Endometrial microvascular endothelial cells (primary cell): ENCODE data around the gene KCNIP3. TPM values are rescaled to one million over a fixed set of nuclear protein-coding genes. Genes with fewer than 3 reads are reported as not detected.
"Not testable (repeated sequence)": the region's sequence is repeated elsewhere in the genome, so short reads cannot be mapped to it uniquely, and the experiment has no call there.

ENCODE experiments used
- in situ Hi-C: cut with HindIII; loops from 2 replicates; pipeline ENCODE4 v1.10.0; 2017; ENCODE audit warnings: low sequenced_read_pairs, low pct_unique_long_range_greater_than_20kb; ENCODE audit errors: inconsistent ontology term
- total RNA-seq: library from RNA; depleted of rRNA; stranded (reverse); fragments of >200 nt; gene quantifications from one replicate; pipeline ENCODE4 v1.2.3, GENCODE V29; 2015; ENCODE audit errors: inconsistent ontology term

KCNIP3 gene
- total RNA-seq, 1 donor from 2014 or later = not detected

DNA sequence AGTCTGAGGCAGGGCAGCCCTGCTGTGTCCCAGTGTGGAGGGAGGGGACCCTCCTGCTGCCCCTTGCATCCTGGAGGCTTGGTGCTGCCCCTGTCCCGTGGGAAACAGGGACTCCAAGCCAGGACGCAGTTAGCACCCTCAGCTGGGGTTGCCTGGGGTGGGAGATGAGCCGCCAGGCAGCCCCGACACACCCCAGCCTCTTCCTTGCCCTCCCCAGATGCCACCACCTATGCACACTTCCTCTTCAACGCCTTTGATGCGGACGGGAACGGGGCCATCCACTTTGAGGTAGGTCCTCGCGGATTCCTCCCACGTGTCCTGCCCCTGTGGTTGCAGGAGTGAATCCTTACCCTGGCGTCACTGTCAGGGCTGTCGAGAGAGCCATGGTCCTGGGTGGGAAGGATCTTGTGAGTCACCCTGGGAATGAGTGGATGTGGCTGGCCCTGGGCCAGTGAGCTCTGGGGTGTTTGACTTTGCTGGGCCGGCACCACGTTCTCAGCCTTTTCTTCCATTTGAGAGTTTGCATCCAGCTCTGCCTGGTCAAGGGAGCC lies 77.8 kb downstream of the KCNIP3 start:
- in situ Hi-C loops = no loop called here

- in situ Hi-C loops = no loop called here
Observed at GRCh38 chr2:95375532-95376150, 78.5 kb downstream of the KCNIP3 start.

- in situ Hi-C loops = no loop called here
Observed at GRCh38 chr2:95376311-95377215, 79.4 kb downstream of the KCNIP3 start.

- in situ Hi-C loops = no loop called here
Observed at GRCh38 chr2:95377216-95378123, 80.3 kb downstream of the KCNIP3 start.

- in situ Hi-C loops = not testable (repeated sequence)
Observed at GRCh38 chr2:95378281-95378680, 81.1 kb downstream of the KCNIP3 start.

- in situ Hi-C loops = no loop called here
Observed at GRCh38 chr2:95379371-95379831, 82.3 kb downstream of the KCNIP3 start.

DNA sequence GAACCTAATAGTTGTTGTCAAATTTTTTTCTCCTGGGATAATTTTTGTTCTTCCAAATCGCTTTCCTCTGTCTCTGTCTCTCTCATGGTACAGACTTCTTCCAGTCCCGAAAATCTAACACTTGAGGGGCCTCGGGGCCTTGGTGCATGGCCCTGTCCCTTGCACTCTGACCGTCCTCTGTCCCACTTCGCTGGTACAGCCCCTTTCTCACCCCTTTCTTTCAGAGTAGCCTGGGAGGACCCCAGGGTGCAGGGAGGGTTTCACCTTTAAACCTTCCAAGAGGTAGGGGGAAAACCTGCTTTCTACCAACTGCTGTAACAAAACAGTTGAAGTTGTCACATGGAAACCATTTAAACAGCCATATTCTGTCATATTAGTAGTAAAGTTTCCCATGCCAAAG lies 83.1 kb downstream of the KCNIP3 start:
- in situ Hi-C loops = no loop called here

DNA sequence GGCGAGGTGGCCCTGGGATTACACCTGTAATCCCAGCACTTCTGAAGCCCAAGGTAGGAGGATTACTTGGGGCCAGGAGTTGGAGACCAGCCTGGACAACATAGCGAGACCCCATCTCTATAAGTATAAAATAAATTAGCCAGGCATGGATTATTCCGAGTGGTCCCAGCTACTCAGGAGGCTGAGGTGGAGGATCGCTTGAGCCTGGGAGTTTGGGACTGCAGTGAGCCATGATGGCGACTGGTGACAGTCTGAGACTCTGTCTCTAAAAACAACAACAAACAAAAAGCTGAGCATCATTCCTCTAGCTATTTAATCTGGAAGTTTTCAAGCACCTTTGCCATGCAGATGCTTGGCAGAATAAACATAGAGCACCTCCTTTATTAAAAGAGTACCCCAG lies 83.6 kb downstream of the KCNIP3 start:
- in situ Hi-C loops = no loop called here

DNA sequence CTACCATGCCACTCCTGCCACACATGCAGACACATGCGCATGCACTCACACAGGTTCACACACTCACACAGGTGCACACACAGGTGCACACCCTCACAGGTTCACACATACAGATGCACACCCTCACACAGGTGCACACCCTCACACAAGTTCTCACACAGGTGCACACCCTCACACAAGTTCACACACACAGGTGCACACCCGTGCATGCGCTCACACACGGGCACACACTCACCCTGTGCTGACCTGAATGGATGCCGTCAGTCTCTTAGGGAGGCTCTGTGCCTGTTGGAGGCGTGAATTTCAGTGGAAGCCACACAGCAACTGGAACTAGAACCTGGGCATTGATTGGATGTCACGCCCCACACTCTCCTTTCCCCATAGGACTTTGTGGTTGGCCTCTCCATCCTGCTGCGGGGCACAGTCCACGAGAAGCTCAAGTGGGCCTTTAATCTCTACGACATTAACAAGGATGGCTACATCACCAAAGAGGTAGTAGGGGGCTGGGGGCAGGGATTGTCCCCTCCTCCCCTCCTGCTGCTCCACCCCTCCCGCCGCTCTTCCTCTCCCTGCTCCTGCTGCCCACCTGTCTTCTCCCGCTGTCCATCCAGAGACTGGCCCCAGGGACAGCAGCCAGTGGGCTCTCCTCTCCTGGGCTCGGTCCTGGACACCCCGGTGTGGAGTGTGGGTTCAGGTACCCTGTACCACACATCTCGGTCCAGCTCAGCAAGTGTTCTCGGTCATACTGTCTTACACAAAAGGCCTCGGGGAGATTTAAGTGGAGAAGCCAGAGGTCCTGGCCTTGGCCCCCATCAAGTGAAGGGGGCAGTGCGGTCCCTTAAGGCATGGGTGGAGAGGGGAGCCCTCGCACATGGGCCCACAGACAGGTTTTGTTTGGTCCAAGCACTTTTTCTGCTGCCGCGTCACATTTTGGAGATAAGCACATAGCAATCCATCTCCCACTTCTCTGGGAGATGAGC lies 84.4 kb downstream of the KCNIP3 start:
- in situ Hi-C loops = no loop called here

- in situ Hi-C loops = no loop called here
Observed at GRCh38 chr2:95382192-95382591, 85.0 kb downstream of the KCNIP3 start.

DNA sequence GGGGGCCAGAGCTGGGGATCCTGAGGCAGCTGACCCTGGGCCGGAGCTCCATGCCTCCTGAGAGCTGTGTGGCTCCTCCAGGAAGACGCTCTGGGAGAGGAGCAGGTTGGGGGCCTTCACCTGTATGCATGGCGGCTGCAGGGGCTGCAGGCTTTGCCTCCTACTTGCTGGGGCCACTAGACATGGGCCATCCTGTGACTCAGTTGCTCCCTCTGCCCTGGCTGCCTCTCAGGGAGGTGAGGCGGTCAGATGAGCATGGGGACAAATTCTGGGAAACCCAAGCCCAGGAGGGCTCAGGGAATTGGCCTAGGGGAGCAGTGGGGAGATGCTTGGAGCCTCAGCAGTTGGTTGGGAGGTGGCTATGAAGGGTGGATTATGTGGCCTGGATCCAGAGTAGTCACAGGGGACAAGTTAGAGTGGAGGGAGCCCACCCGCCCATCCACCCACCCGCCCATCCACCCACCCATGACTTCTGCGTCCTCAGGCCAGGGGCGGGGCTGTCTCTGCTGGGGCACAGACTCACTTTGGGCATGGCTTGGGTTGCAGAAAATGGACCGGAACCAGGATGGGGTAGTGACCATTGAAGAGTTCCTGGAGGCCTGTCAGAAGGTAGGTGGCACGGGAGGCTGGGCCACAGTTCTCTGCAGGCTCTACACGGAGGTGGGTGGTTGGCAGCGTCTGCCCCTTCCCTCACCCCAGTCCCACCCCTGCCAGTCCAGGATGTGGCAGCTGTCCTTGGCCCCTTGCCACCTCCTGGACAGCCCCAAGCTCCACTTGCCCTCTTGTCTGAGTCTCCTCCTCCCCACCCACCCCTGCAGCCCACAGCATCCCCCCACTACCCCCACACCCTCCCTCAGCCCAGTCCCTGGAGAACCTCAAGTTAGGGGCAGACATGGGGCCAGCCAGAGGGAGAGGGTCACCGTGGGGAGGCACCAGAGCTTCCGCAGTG lies 85.8 kb downstream of the KCNIP3 start:
- in situ Hi-C loops = no loop called here

DNA sequence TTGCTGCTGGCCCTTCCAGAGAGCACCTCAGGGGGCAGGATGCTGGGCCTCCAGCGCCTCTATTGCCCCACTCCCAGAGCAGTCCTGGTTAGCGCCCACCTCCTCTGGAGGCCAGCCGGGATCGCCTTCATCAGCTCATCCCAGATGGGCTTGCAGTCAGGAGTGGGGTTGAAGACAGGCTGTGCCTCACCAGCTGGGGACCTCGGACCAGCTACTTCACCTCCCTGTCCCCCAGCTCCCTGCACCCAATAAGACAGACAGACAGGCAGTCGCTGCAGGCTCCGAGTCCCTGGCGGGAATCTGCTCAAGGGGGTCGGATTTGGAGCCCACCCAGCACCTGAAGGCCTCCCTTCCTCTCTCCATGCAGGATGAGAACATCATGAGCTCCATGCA lies 86.5 kb downstream of the KCNIP3 start:
- in situ Hi-C loops = no loop called here

DNA sequence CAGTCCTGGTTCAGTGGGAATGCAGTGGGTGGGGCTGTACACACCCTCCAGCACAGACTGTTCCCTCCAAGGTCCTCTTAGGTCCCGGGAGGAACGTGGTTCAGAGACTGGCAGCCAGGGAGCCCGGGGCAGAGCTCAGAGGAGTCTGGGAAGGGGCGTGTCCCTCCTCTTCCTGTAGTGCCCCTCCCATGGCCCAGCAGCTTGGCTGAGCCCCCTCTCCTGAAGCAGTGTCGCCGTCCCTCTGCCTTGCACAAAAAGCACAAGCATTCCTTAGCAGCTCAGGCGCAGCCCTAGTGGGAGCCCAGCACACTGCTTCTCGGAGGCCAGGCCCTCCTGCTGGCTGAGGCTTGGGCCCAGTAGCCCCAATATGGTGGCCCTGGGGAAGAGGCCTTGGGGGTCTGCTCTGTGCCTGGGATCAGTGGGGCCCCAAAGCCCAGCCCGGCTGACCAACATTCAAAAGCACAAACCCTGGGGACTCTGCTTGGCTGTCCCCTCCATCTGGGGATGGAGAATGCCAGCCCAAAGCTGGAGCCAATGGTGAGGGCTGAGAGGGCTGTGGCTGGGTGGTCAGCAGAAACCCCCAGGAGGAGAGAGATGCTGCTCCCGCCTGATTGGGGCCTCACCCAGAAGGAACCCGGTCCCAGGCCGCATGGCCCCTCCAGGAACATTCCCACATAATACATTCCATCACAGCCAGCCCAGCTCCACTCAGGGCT lies 87.9 kb downstream of the KCNIP3 start:
- in situ Hi-C loops = no loop called here

GRCh38 chr2:95385570-95385984 lies 88.4 kb downstream of the KCNIP3 start:
- in situ Hi-C loops = no loop called here

DNA sequence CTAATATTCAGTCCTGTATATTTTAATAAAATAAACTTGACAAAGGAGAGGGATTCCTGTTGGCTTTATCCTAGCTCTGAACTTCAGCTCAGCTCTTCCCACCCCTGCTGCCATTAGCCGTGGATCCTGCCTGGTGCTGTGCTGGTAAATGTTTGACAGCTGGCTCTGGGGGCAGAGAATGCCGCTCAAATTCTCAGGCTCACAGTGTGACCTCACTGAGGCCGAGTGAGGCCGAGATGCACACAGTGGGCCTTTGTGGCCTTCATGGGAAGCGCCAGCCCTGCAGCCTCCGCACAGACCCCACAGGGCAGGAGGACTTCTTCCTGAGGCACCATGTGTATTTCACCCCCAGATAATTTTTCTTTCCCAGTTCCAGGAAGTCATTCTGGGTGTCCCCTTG lies 88.9 kb downstream of the KCNIP3 start:
- in situ Hi-C loops = no loop called here

DNA sequence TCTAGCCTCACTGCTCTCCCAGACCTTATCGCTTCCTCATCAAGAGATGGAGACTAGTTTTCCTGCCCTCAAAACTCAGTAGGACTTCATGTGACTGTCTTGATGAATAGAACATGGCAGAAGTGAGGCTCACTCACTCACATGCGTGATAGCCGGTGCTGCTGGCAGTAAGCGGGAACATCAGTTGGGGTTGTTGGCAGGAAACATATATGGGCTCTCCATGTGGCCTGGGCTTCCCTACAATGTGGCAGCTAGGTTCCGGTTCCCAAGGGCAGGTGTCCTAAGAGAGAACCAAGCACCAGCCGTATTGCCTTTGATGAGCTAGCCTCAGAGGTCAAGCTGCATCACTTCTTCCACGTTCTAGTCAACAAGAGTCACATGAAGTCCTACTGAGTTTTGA lies 90.2 kb downstream of the KCNIP3 start:
- in situ Hi-C loops = no loop called here
